HG03342 (cell line): Measurements from ENCODE around the gene POU3F2.

Source experiments
- ATAC-seq: cut with Tn5 transposase; IDR thresholded peaks from one replicate; pipeline ENCODE4 v1.9.1; 2021; ENCODE audit warnings: mild to moderate bottlenecking, moderate library complexity; ENCODE audit not compliant: unreplicated experiment

The POU3F2 gene

GRCh38 chr6:98843271-98844243 is 9.2 kb downstream of the POU3F2 start:
- ATAC-seq, result no peak

- no peak for ATAC-seq
These were observed 10.2 kb downstream of the POU3F2 start for GRCh38 chr6:98844244-98845210.

- peak; percentile 52 for ATAC-seq
These were observed 11.0 kb downstream of the POU3F2 start for GRCh38 chr6:98845211-98846020.

GRCh38 chr6:98846021-98846380 is 11.6 kb downstream of the POU3F2 start:
- ATAC-seq, result no peak

GRCh38 chr6:98847416-98847778 is 13.0 kb downstream of the POU3F2 start:
- ATAC-seq, result no peak

- peak; percentile 45 for ATAC-seq
These were observed 13.6 kb downstream of the POU3F2 start for GRCh38 chr6:98847779-98848538.

- ATAC-seq, result no peak
These were observed 14.3 kb downstream of the POU3F2 start for GRCh38 chr6:98848539-98849242.

- no peak for ATAC-seq
These were observed 30.1 kb downstream of the POU3F2 start for GRCh38 chr6:98864497-98864896.

- no peak for ATAC-seq
These were observed 36.7 kb downstream of the POU3F2 start for GRCh38 chr6:98871057-98871456.

GRCh38 chr6:98871821-98872220 is 37.4 kb downstream of the POU3F2 start:
- ATAC-seq, result no peak

- ATAC-seq, result no peak
These were observed 41.0 kb downstream of the POU3F2 start for GRCh38 chr6:98875375-98875774.

GRCh38 chr6:98877250-98877649 is 42.9 kb downstream of the POU3F2 start:
- no peak for ATAC-seq

- peak; percentile 97 for ATAC-seq
These were observed 46.1 kb downstream of the POU3F2 start for GRCh38 chr6:98880486-98880885.

GRCh38 chr6:98885330-98885729 is 51.0 kb downstream of the POU3F2 start:
- no peak for ATAC-seq

- ATAC-seq, result no peak
These were observed 53.3 kb downstream of the POU3F2 start for GRCh38 chr6:98887650-98888049.
